HG02840 (cell line): ENCODE measurements around the gene CHST8.

Experiments
- ATAC-seq: cut with Tn5 transposase; IDR thresholded peaks from one replicate; pipeline ENCODE4 v1.9.1; 2021; ENCODE audit warnings: mild to moderate bottlenecking, moderate library complexity, moderate number of reproducible peaks; ENCODE audit not compliant: unreplicated experiment, low FRiP score

CHST8 gene

DNA sequence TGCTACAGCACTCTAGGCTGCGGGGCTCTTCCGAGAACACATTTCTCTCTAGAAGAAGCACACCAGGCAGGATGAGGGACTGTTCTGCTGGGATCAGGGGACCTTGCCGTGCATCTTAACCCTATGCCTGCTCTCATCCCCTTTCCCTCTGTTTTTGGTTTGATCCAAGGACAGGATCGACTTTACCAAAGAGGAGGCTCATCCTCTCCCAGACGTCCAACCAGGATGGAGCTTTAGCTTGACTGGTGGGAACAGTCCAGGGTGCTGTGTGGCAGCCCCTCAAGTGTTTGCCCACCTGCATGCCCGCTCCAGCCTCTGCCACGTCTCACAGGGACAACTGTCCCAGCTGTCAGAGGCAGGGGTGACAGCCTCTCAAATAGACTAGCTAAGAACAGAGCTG lies 132.6 kb downstream of the CHST8 start:
- ATAC-seq: no peak

- ATAC-seq: no peak
Observed at GRCh38 chr19:33755099-33756035, 133.6 kb downstream of the CHST8 start.

- no peak for ATAC-seq
Observed at GRCh38 chr19:33756177-33756576, 134.4 kb downstream of the CHST8 start.

DNA sequence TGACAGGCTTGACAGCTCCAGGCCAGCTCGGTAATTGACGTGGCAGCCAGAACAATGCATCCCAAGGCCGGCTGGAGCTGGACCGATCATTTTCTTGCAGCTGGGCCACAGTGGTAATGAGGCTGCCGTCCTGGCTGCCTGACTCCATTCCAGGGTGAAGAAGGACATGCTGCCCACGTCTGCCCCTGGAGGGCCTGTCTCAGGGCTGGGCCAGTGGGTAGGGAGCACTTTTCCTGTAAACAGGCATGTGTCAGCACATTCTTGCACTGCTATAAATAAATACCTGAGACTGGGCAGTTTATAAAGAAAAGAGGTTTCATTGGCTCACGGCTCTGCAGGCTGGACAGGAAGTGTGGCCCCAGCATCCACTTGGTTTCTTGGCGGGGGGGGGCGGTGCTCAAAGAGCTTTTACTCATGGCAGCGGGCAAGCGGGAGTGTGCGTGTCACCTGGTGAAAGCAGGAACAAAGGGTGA lies 136.8 kb downstream of the CHST8 start:
- ATAC-seq: no peak

- no peak for ATAC-seq
Observed at GRCh38 chr19:33759356-33759755, 137.6 kb downstream of the CHST8 start.

- ATAC-seq: no peak
Observed at GRCh38 chr19:33763633-33764371, 142.0 kb downstream of the CHST8 start.

DNA sequence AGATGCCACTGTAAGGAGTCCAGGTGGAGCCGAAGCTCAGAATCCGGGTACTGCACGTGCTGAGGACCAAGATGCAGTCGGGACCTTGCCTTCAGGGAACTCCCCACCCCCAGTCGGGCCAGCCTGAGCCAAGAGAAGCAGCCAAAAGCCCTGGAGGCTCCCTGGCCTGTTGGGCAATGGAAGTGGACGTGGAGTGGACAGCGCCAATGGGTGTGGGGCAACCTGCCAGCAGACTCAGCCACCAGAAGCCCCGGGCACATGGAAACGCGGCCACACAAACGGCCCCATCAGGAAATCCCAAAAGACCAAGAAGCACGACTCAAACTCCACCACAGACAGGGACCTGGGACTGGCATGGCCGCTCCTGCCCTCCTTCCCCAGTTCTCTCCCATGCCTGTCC lies 144.9 kb downstream of the CHST8 start:
- no peak for ATAC-seq

- no peak for ATAC-seq
Observed at GRCh38 chr19:33767898-33768413, 146.2 kb downstream of the CHST8 start.

GRCh38 chr19:33769208-33769607 lies 147.5 kb downstream of the CHST8 start:
- no peak for ATAC-seq

GRCh38 chr19:33770107-33770506 lies 148.4 kb downstream of the CHST8 start:
- no peak for ATAC-seq

GRCh38 chr19:33771384-33772101 lies 149.8 kb downstream of the CHST8 start:
- ATAC-seq: no peak

GRCh38 chr19:33772102-33772857 lies 150.5 kb downstream of the CHST8 start:
- no peak for ATAC-seq

GRCh38 chr19:33772858-33773180 lies 151.1 kb downstream of the CHST8 start:
- ATAC-seq: no peak

GRCh38 chr19:33773704-33774624 lies 152.2 kb downstream of the CHST8 start:
- ATAC-seq: no peak

- ATAC-seq: no peak
Observed at GRCh38 chr19:33774751-33775150, 153.0 kb downstream of the CHST8 start.

- no peak for ATAC-seq
Observed at GRCh38 chr19:33775731-33776487, 154.2 kb downstream of the CHST8 start.

GRCh38 chr19:33777351-33777750 lies 155.6 kb downstream of the CHST8 start:
- no peak for ATAC-seq

DNA sequence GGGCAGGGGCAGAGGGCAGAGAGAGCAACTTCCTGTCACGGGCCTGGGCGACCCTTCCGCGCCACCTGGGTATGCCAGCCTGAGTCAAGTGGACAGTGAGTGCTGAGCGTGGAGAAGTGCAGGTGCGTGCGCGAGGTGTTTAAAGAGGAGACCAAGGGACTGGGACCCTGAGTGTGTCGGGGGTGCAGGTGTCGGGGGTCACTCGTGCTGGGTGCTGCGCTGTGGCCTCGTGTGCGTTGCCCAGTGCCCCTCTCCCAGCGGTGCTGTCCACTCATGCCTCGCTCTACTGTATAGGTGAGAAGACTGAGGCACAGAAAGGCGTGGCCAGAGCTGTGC lies 156.0 kb downstream of the CHST8 start:
- no peak for ATAC-seq
